GM12878 (cell line): ENCODE data around the gene TTLL13. TPM values are rescaled to one million over a fixed set of nuclear protein-coding genes. Genes with fewer than 3 reads are reported as not detected.

Source experiments
- ATF2 ChIP-seq: IDR thresholded peaks from 2 replicates; pipeline ENCODE4 v1.6.1; 2012; ENCODE audit warnings: low read length, inconsistent platforms
- BCL11A ChIP-seq: IDR thresholded peaks from 2 replicates; pipeline ENCODE4 v1.6.1; 2011; ENCODE audit warnings: low read depth, low read length
- HDAC2 ChIP-seq: fragments of 200-600 bp; sonication (generic); IDR thresholded peaks from 2 replicates; pipeline ENCODE4 v1.6.1; 2017
- HDGF ChIP-seq: fragments of 450-650 bp; IDR thresholded peaks from 2 replicates; pipeline ENCODE4 v1.6.1; 2016; ENCODE audit warnings: antibody characterized with exemption
- JUND ChIP-seq: IDR thresholded peaks from 2 replicates; pipeline ENCODE4 v1.6.1; 2012; ENCODE audit warnings: low read depth, mild to moderate bottlenecking, low read length, improper control_type of control experiment, moderate library complexity
- MEF2A ChIP-seq: IDR thresholded peaks from 2 replicates; pipeline ENCODE4 v1.6.1; 2011; ENCODE audit warnings: low read depth, mild to moderate bottlenecking, low read length, moderate library complexity; ENCODE audit not compliant: insufficient read depth
- NFXL1 ChIP-seq: fragments of 450-650 bp; IDR thresholded peaks from 2 replicates; pipeline ENCODE4 v1.6.1; 2017; ENCODE audit warnings: antibody characterized with exemption, mild to moderate bottlenecking, borderline replicate concordance
- NR2F1 ChIP-seq: fragments of 450-650 bp; conservative IDR thresholded peaks from 2 replicates; pipeline ENCODE4 v1.6.1; 2017; ENCODE audit warnings: mild to moderate bottlenecking
- PAX5 ChIP-seq: IDR thresholded peaks from 2 replicates; pipeline ENCODE4 v1.6.1; 2011; ENCODE audit warnings: low read depth, low read length, borderline replicate concordance
- SIX5 ChIP-seq: IDR thresholded peaks from 2 replicates; pipeline ENCODE4 v1.6.1; 2011; ENCODE audit warnings: mild to moderate bottlenecking, low read depth, low read length, moderate library complexity; ENCODE audit not compliant: severe bottlenecking
- SUPT20H ChIP-seq: IDR thresholded peaks from 2 replicates; pipeline ENCODE4 v1.6.1; 2011; ENCODE audit warnings: low read depth, mild to moderate bottlenecking, low read length, moderate library complexity, borderline replicate concordance; ENCODE audit not compliant: control insufficient read depth
- TAF1 ChIP-seq: IDR thresholded peaks from 2 replicates; pipeline ENCODE4 v1.6.1; 2011; ENCODE audit warnings: mild to moderate bottlenecking, low read depth, low read length, borderline replicate concordance
- ZNF384 ChIP-seq: IDR thresholded peaks from 2 replicates; pipeline ENCODE4 v1.6.1; 2012; ENCODE audit warnings: low read depth, mild to moderate bottlenecking, low read length, improper control_type of control experiment, borderline replicate concordance
- ZZZ3 ChIP-seq: IDR thresholded peaks from 2 replicates; pipeline ENCODE4 v1.6.1; 2011; ENCODE audit warnings: low read depth; ENCODE audit not compliant: control insufficient read depth, insufficient read length
- polyA plus RNA-seq, 11 experiments: library from polyadenylated mRNA; depleted of rRNA in 4 of 11; unstranded in 6 of 11; stranded (reverse) in 5 of 11; fragments of >200 nt; fragmentation: Nextera tagmentation in 4 of 11; fragmentation: Illumina TruSeq in 1 of 11; extraction: Ambion mirVana in 4 of 11; extraction: Trizol in 1 of 11; gene quantifications; 1 replicate in 1 of 11; 2 replicates in 10 of 11; pipeline versions ENCODE4 v1.2.1 to v1.2.3, GENCODE V29; 2011 to 2016; ENCODE audit warnings: inconsistent platforms in 2 of 11, missing spikeins in 2 of 11, low read depth in 1 of 11
- total RNA-seq, 4 experiments: library from RNA; depleted of rRNA in 3 of 4; stranded (reverse); fragments of >200 nt in 3 of 4; fragmentation: Illumina TruSeq in 1 of 4; extraction: Trizol in 1 of 4; gene quantifications; 2 replicates each; pipeline versions ENCODE4 v1.2.1 to v1.2.3, GENCODE V29; 2013 to 2021
- TF ChIP-seq, protein P1 (sequence below): fragments of 450-650 bp; formaldehyde crosslinking; IDR thresholded peaks from 2 replicates; pipeline ENCODE4 v1.5.0; 2022; ENCODE audit warnings: mild to moderate bottlenecking, missing genetic modification characterization
- TF ChIP-seq, protein P2 (sequence below): IDR thresholded peaks from 2 replicates; pipeline ENCODE4 v1.6.1; 2012; ENCODE audit warnings: mild to moderate bottlenecking, low read depth, low read length
- TF ChIP-seq, protein P3 (sequence below): fragments of 450-650 bp; IDR thresholded peaks from 2 replicates; pipeline ENCODE4 v1.6.1; 2018; ENCODE audit warnings: mild to moderate bottlenecking, low read depth, moderate library complexity; ENCODE audit not compliant: partially characterized antibody

TTLL13 gene
- total and polyA plus RNA-seq, 10 of the 15 experiments (the other 5 are each of a cell fraction or from before 2014, with no cell fraction given): 0.03 to 0.32 (median 0.13) TPM; not detected in 1

- TF ChIP-seq, protein P1, sequence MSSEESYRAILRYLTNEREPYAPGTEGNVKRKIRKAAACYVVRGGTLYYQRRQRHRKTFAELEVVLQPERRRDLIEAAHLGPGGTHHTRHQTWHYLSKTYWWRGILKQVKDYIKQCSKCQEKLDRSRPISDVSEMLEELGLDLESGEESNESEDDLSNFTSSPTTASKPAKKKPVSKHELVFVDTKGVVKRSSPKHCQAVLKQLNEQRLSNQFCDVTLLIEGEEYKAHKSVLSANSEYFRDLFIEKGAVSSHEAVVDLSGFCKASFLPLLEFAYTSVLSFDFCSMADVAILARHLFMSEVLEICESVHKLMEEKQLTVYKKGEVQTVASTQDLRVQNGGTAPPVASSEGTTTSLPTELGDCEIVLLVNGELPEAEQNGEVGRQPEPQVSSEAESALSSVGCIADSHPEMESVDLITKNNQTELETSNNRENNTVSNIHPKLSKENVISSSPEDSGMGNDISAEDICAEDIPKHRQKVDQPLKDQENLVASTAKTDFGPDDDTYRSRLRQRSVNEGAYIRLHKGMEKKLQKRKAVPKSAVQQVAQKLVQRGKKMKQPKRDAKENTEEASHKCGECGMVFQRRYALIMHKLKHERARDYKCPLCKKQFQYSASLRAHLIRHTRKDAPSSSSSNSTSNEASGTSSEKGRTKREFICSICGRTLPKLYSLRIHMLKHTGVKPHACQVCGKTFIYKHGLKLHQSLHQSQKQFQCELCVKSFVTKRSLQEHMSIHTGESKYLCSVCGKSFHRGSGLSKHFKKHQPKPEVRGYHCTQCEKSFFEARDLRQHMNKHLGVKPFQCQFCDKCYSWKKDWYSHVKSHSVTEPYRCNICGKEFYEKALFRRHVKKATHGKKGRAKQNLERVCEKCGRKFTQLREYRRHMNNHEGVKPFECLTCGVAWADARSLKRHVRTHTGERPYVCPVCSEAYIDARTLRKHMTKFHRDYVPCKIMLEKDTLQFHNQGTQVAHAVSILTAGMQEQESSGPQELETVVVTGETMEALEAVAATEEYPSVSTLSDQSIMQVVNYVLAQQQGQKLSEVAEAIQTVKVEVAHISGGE (CRISPR knock-in tag): no peak
- TF ChIP-seq ZNF384: no peak
- 0 out of 2 replicates have a peak, but pooled peaks have one; percentile 37 for TF ChIP-seq TAF1
- TF ChIP-seq, protein P2, sequence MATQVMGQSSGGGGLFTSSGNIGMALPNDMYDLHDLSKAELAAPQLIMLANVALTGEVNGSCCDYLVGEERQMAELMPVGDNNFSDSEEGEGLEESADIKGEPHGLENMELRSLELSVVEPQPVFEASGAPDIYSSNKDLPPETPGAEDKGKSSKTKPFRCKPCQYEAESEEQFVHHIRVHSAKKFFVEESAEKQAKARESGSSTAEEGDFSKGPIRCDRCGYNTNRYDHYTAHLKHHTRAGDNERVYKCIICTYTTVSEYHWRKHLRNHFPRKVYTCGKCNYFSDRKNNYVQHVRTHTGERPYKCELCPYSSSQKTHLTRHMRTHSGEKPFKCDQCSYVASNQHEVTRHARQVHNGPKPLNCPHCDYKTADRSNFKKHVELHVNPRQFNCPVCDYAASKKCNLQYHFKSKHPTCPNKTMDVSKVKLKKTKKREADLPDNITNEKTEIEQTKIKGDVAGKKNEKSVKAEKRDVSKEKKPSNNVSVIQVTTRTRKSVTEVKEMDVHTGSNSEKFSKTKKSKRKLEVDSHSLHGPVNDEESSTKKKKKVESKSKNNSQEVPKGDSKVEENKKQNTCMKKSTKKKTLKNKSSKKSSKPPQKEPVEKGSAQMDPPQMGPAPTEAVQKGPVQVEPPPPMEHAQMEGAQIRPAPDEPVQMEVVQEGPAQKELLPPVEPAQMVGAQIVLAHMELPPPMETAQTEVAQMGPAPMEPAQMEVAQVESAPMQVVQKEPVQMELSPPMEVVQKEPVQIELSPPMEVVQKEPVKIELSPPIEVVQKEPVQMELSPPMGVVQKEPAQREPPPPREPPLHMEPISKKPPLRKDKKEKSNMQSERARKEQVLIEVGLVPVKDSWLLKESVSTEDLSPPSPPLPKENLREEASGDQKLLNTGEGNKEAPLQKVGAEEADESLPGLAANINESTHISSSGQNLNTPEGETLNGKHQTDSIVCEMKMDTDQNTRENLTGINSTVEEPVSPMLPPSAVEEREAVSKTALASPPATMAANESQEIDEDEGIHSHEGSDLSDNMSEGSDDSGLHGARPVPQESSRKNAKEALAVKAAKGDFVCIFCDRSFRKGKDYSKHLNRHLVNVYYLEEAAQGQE: no peak
- no peak for TF ChIP-seq SIX5
- TF ChIP-seq HDGF: no peak
- no peak for TF ChIP-seq ZZZ3
- no peak for TF ChIP-seq PAX5
- TF ChIP-seq, protein P3, sequence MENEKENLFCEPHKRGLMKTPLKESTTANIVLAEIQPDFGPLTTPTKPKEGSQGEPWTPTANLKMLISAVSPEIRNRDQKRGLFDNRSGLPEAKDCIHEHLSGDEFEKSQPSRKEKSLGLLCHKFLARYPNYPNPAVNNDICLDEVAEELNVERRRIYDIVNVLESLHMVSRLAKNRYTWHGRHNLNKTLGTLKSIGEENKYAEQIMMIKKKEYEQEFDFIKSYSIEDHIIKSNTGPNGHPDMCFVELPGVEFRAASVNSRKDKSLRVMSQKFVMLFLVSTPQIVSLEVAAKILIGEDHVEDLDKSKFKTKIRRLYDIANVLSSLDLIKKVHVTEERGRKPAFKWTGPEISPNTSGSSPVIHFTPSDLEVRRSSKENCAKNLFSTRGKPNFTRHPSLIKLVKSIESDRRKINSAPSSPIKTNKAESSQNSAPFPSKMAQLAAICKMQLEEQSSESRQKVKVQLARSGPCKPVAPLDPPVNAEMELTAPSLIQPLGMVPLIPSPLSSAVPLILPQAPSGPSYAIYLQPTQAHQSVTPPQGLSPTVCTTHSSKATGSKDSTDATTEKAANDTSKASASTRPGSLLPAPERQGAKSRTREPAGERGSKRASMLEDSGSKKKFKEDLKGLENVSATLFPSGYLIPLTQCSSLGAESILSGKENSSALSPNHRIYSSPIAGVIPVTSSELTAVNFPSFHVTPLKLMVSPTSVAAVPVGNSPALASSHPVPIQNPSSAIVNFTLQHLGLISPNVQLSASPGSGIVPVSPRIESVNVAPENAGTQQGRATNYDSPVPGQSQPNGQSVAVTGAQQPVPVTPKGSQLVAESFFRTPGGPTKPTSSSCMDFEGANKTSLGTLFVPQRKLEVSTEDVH: no peak
- peak; percentile 61; the same call in 1 of the 2 replicates for TF ChIP-seq BCL11A
- 0 out of 2 replicates have a peak, but pooled peaks have one; percentile 14 for TF ChIP-seq MEF2A
- no peak for TF ChIP-seq HDAC2
- no peak for TF ChIP-seq SUPT20H
- TF ChIP-seq NR2F1: peak; percentile 61; the same call in 1 of the 2 replicates
- TF ChIP-seq ATF2: no peak
- TF ChIP-seq JUND: no peak
- TF ChIP-seq NFXL1: no peak
Measured at GRCh38 chr15:90306560-90306959, 57.2 kb downstream of the TTLL13 start (continued).
